HG03066 (cell line): ENCODE data around the gene FAIM.
"Not testable (repeated sequence)": the region's sequence is repeated elsewhere in the genome, so short reads cannot be mapped to it uniquely, and the experiment has no call there.

ENCODE experiments used
- ATAC-seq: cut with Tn5 transposase; IDR thresholded peaks from one replicate; pipeline ENCODE4 v1.9.1; 2021; ENCODE audit warnings: low read depth; ENCODE audit not compliant: unreplicated experiment

FAIM gene

DNA sequence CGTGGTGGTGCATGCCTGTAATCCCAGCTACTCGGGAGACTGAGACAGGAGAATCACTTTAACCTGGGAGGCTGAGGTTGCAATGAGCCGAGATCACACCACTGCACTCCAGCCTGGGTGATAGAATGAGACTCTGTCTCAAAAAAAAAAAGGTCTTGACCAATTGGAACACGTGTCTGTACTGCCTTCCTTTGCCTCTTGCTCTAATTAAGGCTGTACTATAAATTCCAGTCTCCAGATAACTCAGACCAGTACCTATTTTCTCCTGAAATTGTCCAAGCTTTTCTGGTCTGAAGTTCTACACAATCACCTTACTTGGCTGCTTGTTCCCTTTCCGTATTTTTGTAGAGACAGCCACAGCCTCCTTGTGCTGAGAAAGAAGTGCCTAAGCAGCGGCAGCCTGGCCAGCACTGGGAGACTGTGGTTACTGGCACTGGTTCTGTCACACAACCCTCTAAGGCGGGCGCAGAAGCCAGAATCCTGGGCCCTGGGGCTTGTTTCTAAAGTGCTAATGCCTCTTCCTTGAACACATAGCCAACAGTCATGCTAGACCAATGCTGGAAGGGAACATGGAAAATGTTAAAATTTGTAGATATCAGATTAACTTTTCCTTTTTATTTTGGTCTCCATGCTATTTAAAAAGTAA, 8.3 kb upstream of the FAIM start:
- ATAC-seq = no peak

DNA sequence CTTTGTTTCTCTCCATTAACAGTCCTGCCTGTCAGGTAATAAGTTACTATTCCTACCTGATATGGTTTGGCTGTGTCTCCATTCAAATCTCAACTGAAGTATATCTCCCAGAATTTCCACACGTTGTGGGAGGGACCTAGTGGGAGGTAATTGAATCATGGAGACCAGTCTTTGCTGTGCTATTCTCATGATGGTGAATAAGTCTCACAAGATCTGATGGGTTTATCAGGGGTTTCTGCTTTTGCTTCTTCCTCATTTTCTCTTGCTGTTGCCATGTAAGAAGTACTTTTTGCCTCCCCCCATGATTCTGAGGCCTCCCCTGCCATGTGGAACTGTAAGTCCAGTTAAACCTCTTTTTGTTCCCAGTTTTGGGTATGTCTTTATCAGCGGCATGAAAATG, 6.9 kb upstream of the FAIM start:
- ATAC-seq = not testable (repeated sequence)

GRCh38 chr3:138604106-138604595, 4.4 kb upstream of the FAIM start:
- not testable (repeated sequence) for ATAC-seq

DNA sequence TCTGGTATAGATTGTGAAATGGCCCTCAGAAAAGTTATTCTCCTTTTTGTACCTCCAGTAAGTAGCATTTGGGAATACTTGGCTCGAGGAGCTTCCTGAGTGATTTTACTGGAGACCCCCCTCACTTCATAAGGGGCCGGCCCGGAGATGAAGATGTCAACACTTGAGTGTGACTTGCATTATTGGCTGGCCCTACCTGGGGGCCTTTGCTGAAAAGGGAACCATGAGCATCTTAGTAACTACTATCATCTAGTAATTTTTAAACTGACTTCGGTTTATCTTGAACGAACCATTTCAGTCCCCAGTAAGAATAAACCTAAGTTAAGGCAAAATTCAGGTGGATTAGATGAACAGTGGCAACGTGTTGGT, 1.3 kb downstream of the FAIM start:
- ATAC-seq = no peak

- no peak for ATAC-seq
Observed at GRCh38 chr3:138615462-138615861, 6.9 kb downstream of the FAIM start.

GRCh38 chr3:138620431-138620830, 11.9 kb downstream of the FAIM start:
- ATAC-seq = no peak

DNA sequence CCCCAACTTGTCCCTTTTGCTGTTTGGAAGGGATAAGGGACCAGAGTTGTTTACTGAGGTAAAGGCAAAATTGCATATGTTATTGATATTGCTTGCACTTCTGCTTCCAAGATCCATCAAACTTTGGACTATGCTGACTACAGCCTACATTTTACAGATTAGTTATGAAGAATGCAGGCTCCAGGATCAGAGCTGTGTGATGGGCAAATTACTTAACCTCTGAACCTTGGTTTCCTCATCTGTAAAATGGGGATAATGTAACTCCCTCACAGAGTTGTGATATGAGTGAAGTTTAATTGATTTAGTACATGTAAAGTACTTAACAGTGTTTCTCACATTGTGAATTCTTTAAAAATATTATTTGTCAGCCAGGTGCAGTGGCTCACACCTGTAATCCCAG, 15.9 kb downstream of the FAIM start:
- no peak for ATAC-seq

DNA sequence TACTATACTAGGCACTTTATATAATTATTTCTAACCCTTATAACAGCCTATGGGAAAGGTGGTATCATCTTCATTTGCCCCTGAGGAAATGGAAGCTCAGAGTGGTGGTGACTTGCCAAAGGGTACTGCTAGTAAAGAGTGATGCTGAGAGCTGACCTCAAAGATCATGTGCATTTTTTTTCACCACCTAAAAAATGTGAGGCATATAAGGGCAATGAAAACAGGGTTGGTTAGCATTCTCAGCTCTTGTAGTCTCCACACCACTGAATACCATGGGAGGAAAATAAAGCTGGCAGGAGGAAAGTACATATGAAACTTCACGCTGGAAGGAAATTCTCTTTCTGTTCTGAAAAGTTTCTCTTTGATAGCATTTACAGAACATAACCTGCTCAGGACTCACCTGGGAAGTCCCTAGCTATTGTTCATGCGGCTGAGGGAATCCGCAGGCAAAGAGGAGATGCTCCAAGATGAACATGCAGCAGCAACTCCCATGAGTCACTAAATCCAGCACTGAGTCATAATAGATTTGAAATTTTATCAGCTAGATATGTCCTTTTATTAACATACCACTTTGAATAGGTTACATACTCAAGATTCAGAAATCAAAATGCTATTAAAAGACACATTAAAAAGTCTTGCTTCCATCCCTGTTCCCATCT, 17.3 kb downstream of the FAIM start:
- no peak for ATAC-seq

GRCh38 chr3:138629526-138629925, 21.0 kb downstream of the FAIM start:
- ATAC-seq = no peak

DNA sequence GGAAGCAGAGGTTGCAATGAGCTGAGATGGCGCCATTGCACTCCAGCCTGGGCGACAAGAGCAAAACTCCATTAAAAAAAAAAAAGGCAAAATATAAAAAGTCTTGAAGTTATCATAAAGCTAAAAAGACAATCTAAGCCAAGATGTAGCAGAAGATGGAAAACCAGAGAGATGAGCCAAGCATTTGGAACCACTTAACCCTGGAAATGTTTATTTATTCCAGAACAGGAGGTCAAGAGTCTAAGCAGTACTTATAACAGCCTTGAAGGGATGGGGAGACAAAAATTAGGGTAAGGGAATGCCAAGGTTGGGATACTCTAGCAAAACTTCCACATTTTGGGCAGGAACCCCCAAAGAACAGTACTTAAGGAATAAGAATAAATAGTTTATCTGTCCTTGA, 30.1 kb downstream of the FAIM start:
- ATAC-seq = no peak

GRCh38 chr3:138640537-138640936, 32.0 kb downstream of the FAIM start:
- no peak for ATAC-seq

DNA sequence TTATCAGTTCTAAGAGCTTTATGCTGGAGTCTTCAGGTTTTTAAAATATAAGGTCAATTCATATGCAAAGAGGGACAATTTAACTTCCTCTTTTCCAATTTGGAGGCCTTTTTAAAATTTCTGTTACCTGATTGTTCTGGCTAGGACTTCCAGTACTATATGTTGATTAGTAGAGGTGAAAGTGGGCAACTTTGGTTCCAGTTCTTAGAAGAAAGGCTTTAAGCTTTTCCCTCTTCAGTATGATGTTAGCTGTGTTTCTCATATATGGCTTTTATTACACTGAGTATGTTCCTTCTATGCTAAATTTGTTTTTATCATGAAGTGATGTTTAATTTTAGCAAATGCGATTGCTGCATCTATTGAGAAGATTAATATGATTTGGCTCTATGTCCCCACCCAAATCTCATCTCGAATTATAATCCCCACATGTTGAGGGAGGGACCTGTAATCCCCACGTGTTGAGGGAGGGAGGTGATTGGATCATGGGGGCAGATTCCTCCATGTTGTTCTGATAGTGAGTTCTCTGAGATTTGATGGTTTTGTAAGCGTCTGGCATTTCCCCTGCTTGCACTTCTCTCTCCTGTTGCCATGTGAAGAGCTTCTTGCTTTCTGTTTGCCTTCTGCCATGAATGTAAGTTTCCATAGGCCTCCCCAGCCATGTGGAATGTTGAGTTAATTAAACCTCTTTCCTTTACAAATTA, 33.8 kb downstream of the FAIM start:
- ATAC-seq = no peak

DNA sequence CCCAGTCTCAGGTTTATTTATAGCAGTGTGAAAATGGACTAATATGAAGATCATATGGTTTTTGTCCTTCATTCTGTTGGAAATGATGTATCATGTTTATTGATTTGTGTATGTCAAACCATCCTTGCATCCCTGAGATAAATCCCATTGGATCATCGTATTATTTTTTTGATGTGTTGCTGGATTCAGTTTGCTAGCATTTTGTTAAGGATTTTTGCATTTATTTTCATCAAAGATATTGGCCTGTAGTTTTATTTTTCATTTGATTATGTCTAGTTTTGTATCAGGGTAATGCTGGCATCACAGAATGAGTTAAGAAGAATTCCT, 34.3 kb downstream of the FAIM start:
- no peak for ATAC-seq

DNA sequence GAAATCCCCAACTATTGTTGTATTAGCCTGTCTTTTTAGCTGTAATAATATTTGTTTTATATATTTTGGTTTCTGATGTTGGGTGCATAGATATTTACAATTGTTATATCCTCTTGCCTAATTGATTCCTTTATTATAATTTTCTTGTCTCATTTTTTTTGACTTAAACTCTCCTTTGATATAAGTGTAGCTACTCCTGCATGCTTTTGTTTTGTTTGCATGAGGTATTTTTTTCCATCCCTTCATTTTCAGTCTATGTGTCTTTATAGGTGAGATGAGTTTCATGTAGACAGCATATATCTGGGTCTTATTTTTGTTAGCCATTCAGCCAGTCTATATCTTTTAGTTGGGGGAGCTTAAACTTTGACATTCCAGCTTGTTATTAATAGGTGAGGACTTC, 37.4 kb downstream of the FAIM start:
- no peak for ATAC-seq

DNA sequence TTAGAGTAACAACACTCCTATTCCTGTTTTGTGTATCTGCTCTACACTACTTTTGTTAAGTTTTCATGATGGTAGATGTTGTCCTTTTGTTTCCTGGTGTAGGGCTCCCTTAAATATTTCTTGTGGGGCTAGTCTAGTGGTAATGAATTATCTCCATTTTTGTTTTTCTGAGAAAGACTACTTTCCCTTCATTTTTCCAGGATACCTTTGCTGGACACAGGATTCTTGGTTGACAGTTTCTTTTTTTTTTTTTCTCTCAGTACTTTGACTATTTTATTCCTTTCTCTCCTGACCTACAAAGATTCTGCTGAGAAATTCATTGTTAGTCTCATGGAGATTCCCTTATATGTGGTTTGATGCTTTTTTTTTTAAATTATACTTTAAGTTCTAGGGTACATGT, 37.9 kb downstream of the FAIM start:
- ATAC-seq = no peak

- no peak for ATAC-seq
Observed at GRCh38 chr3:138649134-138649533, 40.6 kb downstream of the FAIM start.

DNA sequence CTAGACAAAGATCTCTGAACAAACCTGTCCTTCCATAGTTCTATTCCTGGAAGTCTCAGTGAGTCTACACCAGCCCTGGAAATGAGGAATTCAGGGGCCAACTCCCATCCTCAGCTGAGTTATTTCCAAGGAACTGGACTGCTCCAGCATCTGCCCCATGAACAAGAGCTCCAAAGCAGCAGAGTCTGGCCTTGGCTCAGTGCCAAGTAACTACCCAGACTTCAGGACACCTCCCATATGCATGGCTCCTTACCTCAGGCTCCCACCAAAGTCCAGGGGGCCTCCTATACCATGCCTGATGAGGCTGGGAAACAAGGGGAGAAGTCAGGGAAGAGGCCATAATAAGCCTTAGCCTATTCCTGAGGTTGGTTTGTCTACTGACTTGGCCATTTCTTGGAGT, 45.0 kb downstream of the FAIM start:
- ATAC-seq = no peak

GRCh38 chr3:138657508-138657907, 48.9 kb downstream of the FAIM start:
- ATAC-seq = no peak

DNA sequence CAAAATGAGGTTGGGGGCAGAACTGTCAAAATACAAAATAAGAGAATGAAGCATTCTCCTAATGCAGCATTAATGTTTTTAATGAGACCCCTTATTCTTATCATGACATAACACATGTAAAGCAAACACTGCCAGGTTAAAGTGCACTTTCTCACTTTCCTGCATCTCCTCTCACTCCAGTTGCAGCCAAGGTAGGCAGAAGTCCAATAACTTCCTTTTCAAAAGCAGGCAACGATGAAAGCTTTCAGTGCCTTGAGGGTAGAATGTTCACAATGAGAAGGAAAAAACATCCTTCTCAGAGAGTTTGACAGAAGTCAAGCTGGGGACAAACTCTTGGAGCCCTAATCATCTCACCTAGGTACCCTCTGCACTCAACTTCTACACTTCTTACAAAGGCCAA, 59.5 kb downstream of the FAIM start:
- no peak for ATAC-seq

DNA sequence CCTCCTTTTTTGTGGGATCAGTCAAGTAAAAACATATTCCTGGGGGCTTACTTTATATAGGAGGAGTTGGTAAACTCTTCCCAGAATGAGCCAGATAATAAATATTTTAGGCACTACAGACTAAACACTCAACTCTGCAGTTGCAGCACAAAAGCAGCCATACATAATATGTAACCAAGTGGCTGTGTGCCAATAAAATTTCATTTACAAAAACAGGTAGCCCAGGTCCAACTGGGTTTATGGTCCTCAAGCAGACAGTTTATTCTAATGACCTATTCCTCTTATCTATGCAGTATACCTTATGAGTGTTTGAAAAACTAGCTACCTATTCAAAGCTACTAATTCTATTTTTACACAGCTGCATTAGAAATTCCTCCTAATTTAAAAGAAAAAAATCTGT, 61.8 kb downstream of the FAIM start:
- no peak for ATAC-seq

GRCh38 chr3:138673641-138674530, 65.3 kb downstream of the FAIM start:
- ATAC-seq = no peak
